ENCODE results near the gene KRT74. TPM values are rescaled to one million over a fixed set of nuclear protein-coding genes. Genes with fewer than 3 reads are reported as not detected.

The KRT74 gene
- total RNA-seq, 2 donors from 2014 or later = not detected

GRCh38 chr12:52568111-52568510 is 5.5 kb downstream of the KRT74 start:
- no peak for DNase-seq (ENCODE audit: low spot score)
- no peaks in the 10 kb centered on the region for H3K9me3 ChIP-seq
- no peaks in the 10 kb centered on the region for H3K36me3 ChIP-seq
- no peak for ATAC-seq (ENCODE audit: insufficient number of reproducible peaks, low FRiP score, low read depth)
- H3K4me3 ChIP-seq = no peak overlapping the region
- H3K27me3 ChIP-seq (replicated peaks; ENCODE audit: insufficient read depth) = no peaks in the 10 kb centered on the region
- no peak for TF ChIP-seq CTCF (IDR thresholded peaks at IDR 0.05)
- H3K27ac ChIP-seq = no peak overlapping the region
- H3K4me1 ChIP-seq (ENCODE audit: control insufficient read depth in 1 of 2, low read depth in 2 of 2) = no peaks in the 10 kb centered on the region

- Histone ChIP-seq H3K4me3 (no peak overlapping the region), H3K4me1 (ENCODE audit: control insufficient read depth in 1 of 2, low read depth in 2 of 2) (no peaks in the 10 kb centered on the region), H3K27ac (no peak overlapping the region), H3K27me3 (replicated peaks; ENCODE audit: insufficient read depth) (no peaks in the 10 kb centered on the region), H3K9me3 (no peaks in the 10 kb centered on the region), H3K36me3 (no peaks in the 10 kb centered on the region)
- DNase-seq (ENCODE audit: low spot score) = no peak
- no peak for ATAC-seq (ENCODE audit: insufficient number of reproducible peaks, low FRiP score, low read depth)
- no peak for TF ChIP-seq CTCF (IDR thresholded peaks at IDR 0.05)
Observed at GRCh38 chr12:52566847-52567291, 6.8 kb downstream of the KRT74 start.

- H3K4me1 ChIP-seq (ENCODE audit: control insufficient read depth in 1 of 2, low read depth in 2 of 2) = no peaks in the 10 kb centered on the region
- H3K36me3 ChIP-seq = no peaks in the 10 kb centered on the region
- TF ChIP-seq CTCF (IDR thresholded peaks at IDR 0.05) = no peak
- H3K27ac ChIP-seq = no peak overlapping the region
- H3K27me3 ChIP-seq (replicated peaks; ENCODE audit: insufficient read depth) = no peaks in the 10 kb centered on the region
- H3K9me3 ChIP-seq = no peaks in the 10 kb centered on the region
- DNase-seq (ENCODE audit: low spot score) = no peak
- H3K4me3 ChIP-seq = no peak overlapping the region
- no peak for ATAC-seq (ENCODE audit: insufficient number of reproducible peaks, low FRiP score, low read depth)
Observed at GRCh38 chr12:52564582-52564981, 9.1 kb downstream of the KRT74 start.

GRCh38 chr12:52561880-52562449 is 11.7 kb downstream of the KRT74 start:
- ATAC-seq (ENCODE audit: insufficient number of reproducible peaks, low FRiP score, low read depth) = no peak

GRCh38 chr12:52559979-52560378 is 13.7 kb downstream of the KRT74 start:
- TF ChIP-seq CTCF (IDR thresholded peaks at IDR 0.05) = no peak
- H3K27me3 ChIP-seq (replicated peaks; ENCODE audit: insufficient read depth) = no peaks in the 10 kb centered on the region
- no peaks in the 10 kb centered on the region for H3K4me1 ChIP-seq (ENCODE audit: control insufficient read depth in 1 of 2, low read depth in 2 of 2)
- ATAC-seq (ENCODE audit: insufficient number of reproducible peaks, low FRiP score, low read depth) (no peak), DNase-seq (ENCODE audit: low spot score) (no peak)
- no peak overlapping the region for H3K27ac ChIP-seq
- H3K9me3 ChIP-seq = no peaks in the 10 kb centered on the region
- H3K4me3 ChIP-seq = no peak overlapping the region
- H3K36me3 ChIP-seq = no peaks in the 10 kb centered on the region

More at GRCh38 chr12:52561880-52562449, 11.7 kb downstream of the KRT74 start:
- Histone ChIP-seq H3K27ac (no peak overlapping the region), H3K27me3 (replicated peaks; ENCODE audit: insufficient read depth) (no peaks in the 10 kb centered on the region), H3K36me3 (no peaks in the 10 kb centered on the region), H3K4me1 (ENCODE audit: control insufficient read depth in 1 of 2, low read depth in 2 of 2) (no peaks in the 10 kb centered on the region), H3K4me3 (no peak overlapping the region), H3K9me3 (no peaks in the 10 kb centered on the region)
- TF ChIP-seq CTCF (IDR thresholded peaks at IDR 0.05) = no peak
- DNase-seq (ENCODE audit: low spot score) = no peak

All from thoracic aorta (tissue), 2 donors.